Muscle of arm (tissue), 12 donors: ENCODE data around the gene PDGFRB. TPM values are rescaled to one million over a fixed set of nuclear protein-coding genes. Genes with fewer than 3 reads are reported as not detected.
A peak's percentile ranks its signal among the peaks of the same experiment; 100 is the strongest.

Experiments
- DNase-seq: peaks from one replicate; pipeline ENCODE4 v3.0.0-alpha.2; 2013
- polyA plus RNA-seq, 12 donors: library from polyadenylated mRNA; unstranded; fragments of 120-200 nt; gene quantifications; one replicate each; pipeline ENCODE4 v1.2.1, GENCODE V29; 2013; ENCODE audit not compliant: insufficient read length in 12 of 12

PDGFRB gene
- polyA plus RNA-seq, 12 donors, result 106 to 161 (median 136) TPM; not detected in 1

- DNase-seq, result no peak
These were observed 29.6 kb upstream of the PDGFRB start for GRCh38 chr5:150184990-150185912.

GRCh38 chr5:150184006-150184405 lies 28.4 kb upstream of the PDGFRB start:
- DNase-seq, result no peak

- DNase-seq, result no peak
These were observed 27.8 kb upstream of the PDGFRB start for GRCh38 chr5:150183436-150183835.

- no peak for DNase-seq
These were observed 27.1 kb upstream of the PDGFRB start for GRCh38 chr5:150182774-150183173.

GRCh38 chr5:150181766-150182545 lies 26.3 kb upstream of the PDGFRB start:
- no peak for DNase-seq

GRCh38 chr5:150181027-150181426 lies 25.4 kb upstream of the PDGFRB start:
- DNase-seq, result no peak

GRCh38 chr5:150180241-150181026 lies 24.8 kb upstream of the PDGFRB start:
- peak; percentile 89 for DNase-seq

GRCh38 chr5:150179019-150179620 lies 23.5 kb upstream of the PDGFRB start:
- DNase-seq, result no peak

GRCh38 chr5:150178262-150178661 lies 22.6 kb upstream of the PDGFRB start:
- no peak for DNase-seq

- no peak for DNase-seq
These were observed 22.1 kb upstream of the PDGFRB start for GRCh38 chr5:150177721-150178120.

GRCh38 chr5:150176745-150177477 lies 21.3 kb upstream of the PDGFRB start:
- DNase-seq, result no peak

- DNase-seq, result no peak
These were observed 19.9 kb upstream of the PDGFRB start for GRCh38 chr5:150175536-150175935.

- no peak for DNase-seq
These were observed 19.4 kb upstream of the PDGFRB start for GRCh38 chr5:150175076-150175475.

- DNase-seq, result no peak
These were observed 18.6 kb upstream of the PDGFRB start for GRCh38 chr5:150174285-150174684.

GRCh38 chr5:150173161-150173560 lies 17.5 kb upstream of the PDGFRB start:
- DNase-seq, result no peak

GRCh38 chr5:150172556-150172955 lies 16.9 kb upstream of the PDGFRB start:
- no peak for DNase-seq

GRCh38 chr5:150172145-150172544 lies 16.5 kb upstream of the PDGFRB start:
- no peak for DNase-seq

GRCh38 chr5:150168864-150169263 lies 13.2 kb upstream of the PDGFRB start:
- no peak for DNase-seq

- no peak for DNase-seq
These were observed 12.3 kb upstream of the PDGFRB start for GRCh38 chr5:150167908-150168307.

- DNase-seq, result no peak
These were observed 11.8 kb upstream of the PDGFRB start for GRCh38 chr5:150167512-150167850.
